ENCODE data around the gene NAALADL1.

GRCh38 chr11:65086809-65087208 lies 28.5 kb upstream of the NAALADL1 start:
- TF ChIP-seq CTCF (IDR thresholded peaks at IDR 0.05; ENCODE audit: insufficient read depth, low read length, poor library complexity, severe bottlenecking) (no peak), EZH2phosphoT487 (conservative IDR thresholded peaks at IDR 0.05; ENCODE audit: low read length) (no peak)

All from SU-DHL-6 (cell line).